ENCODE measurements around the gene BSN.

BSN gene

GRCh38 chr3:49662720-49663413 lies 108.6 kb downstream of the BSN start:
- H3K4me1 ChIP-seq (ENCODE audit: insufficient read depth, poor library complexity, severe bottlenecking) = peaks cover 4% of the 10 kb centered on the region
- TF ChIP-seq CTCF (IDR thresholded peaks at IDR 0.05; ENCODE audit: poor library complexity, severe bottlenecking) = no peak
- ATAC-seq (ENCODE audit: low read depth) = no peak

GRCh38 chr3:49663831-49664230 lies 109.6 kb downstream of the BSN start:
- no peak overlapping the region for H3K4me3 ChIP-seq (ENCODE audit: severe bottlenecking)
- H3K27ac ChIP-seq (ENCODE audit: poor library complexity, severe bottlenecking) = no peak overlapping the region
- no peaks in the 10 kb centered on the region for H3K36me3 ChIP-seq (ENCODE audit: low read depth)
- DNase-seq (ENCODE audit: low spot score) (no peak), ATAC-seq (ENCODE audit: low read depth) (no peak)
- peaks cover 12% of the 10 kb centered on the region for H3K4me1 ChIP-seq (ENCODE audit: insufficient read depth, poor library complexity, severe bottlenecking)
- H3K27me3 ChIP-seq (ENCODE audit: insufficient read depth, poor library complexity, severe bottlenecking) = no peaks in the 10 kb centered on the region
- H3K9me3 ChIP-seq (ENCODE audit: severe bottlenecking) = no peaks in the 10 kb centered on the region
- no peak for TF ChIP-seq CTCF (IDR thresholded peaks at IDR 0.05; ENCODE audit: poor library complexity, severe bottlenecking)

More at GRCh38 chr3:49662720-49663413, 108.6 kb downstream of the BSN start:
- DNase-seq (ENCODE audit: low spot score) = no peak
- H3K4me3 ChIP-seq (ENCODE audit: severe bottlenecking) = no peak overlapping the region
- H3K27me3 ChIP-seq (ENCODE audit: insufficient read depth, poor library complexity, severe bottlenecking) = no peaks in the 10 kb centered on the region
- no peaks in the 10 kb centered on the region for H3K36me3 ChIP-seq (ENCODE audit: low read depth)
- H3K9me3 ChIP-seq (ENCODE audit: severe bottlenecking) = no peaks in the 10 kb centered on the region
- no peak overlapping the region for H3K27ac ChIP-seq (ENCODE audit: poor library complexity, severe bottlenecking)

- Histone ChIP-seq H3K36me3 (ENCODE audit: low read depth) (no peaks in the 10 kb centered on the region), H3K4me3 (ENCODE audit: severe bottlenecking) (no peak overlapping the region), H3K27me3 (ENCODE audit: insufficient read depth, poor library complexity, severe bottlenecking) (no peaks in the 10 kb centered on the region), H3K9me3 (ENCODE audit: severe bottlenecking) (no peaks in the 10 kb centered on the region), H3K27ac (ENCODE audit: poor library complexity, severe bottlenecking) (no peak overlapping the region), H3K4me1 (ENCODE audit: insufficient read depth, poor library complexity, severe bottlenecking) (peaks cover 16% of the 10 kb centered on the region)
- no peak for TF ChIP-seq CTCF (IDR thresholded peaks at IDR 0.05; ENCODE audit: poor library complexity, severe bottlenecking)
- DNase-seq (ENCODE audit: low spot score) = no peak
- ATAC-seq (ENCODE audit: low read depth) = no peak
Observed at GRCh38 chr3:49664300-49664699, 110.0 kb downstream of the BSN start.

GRCh38 chr3:49665822-49666519 lies 111.7 kb downstream of the BSN start:
- no peaks in the 10 kb centered on the region for H3K27me3 ChIP-seq (ENCODE audit: insufficient read depth, poor library complexity, severe bottlenecking)
- H3K27ac ChIP-seq (ENCODE audit: poor library complexity, severe bottlenecking) = no peak overlapping the region
- H3K9me3 ChIP-seq (ENCODE audit: severe bottlenecking) = no peaks in the 10 kb centered on the region
- peaks cover 16% of the 10 kb centered on the region for H3K4me1 ChIP-seq (ENCODE audit: insufficient read depth, poor library complexity, severe bottlenecking)
- ATAC-seq (ENCODE audit: low read depth) = 0 out of 3 replicates have a peak, but pooled peaks have one; percentile 16
- H3K36me3 ChIP-seq (ENCODE audit: low read depth) = no peaks in the 10 kb centered on the region
- no peak overlapping the region for H3K4me3 ChIP-seq (ENCODE audit: severe bottlenecking)
- no peak for TF ChIP-seq CTCF (IDR thresholded peaks at IDR 0.05; ENCODE audit: poor library complexity, severe bottlenecking)
- DNase-seq (ENCODE audit: low spot score) = no peak

GRCh38 chr3:49666592-49666991 lies 112.3 kb downstream of the BSN start:
- no peak for TF ChIP-seq CTCF (IDR thresholded peaks at IDR 0.05; ENCODE audit: poor library complexity, severe bottlenecking)
- Histone ChIP-seq H3K4me3 (ENCODE audit: severe bottlenecking) (no peak overlapping the region), H3K4me1 (ENCODE audit: insufficient read depth, poor library complexity, severe bottlenecking) (peaks cover 16% of the 10 kb centered on the region), H3K9me3 (ENCODE audit: severe bottlenecking) (no peaks in the 10 kb centered on the region), H3K27ac (ENCODE audit: poor library complexity, severe bottlenecking) (no peak overlapping the region), H3K27me3 (ENCODE audit: insufficient read depth, poor library complexity, severe bottlenecking) (no peaks in the 10 kb centered on the region), H3K36me3 (ENCODE audit: low read depth) (no peaks in the 10 kb centered on the region)
- ATAC-seq (ENCODE audit: low read depth) (no peak), DNase-seq (ENCODE audit: low spot score) (no peak)
